ENCODE results near the gene LNX1. TPM values are rescaled to one million over a fixed set of nuclear protein-coding genes. Genes with fewer than 3 reads are reported as not detected.

The LNX1 gene
- polyA plus RNA-seq, 1 of the 3 experiments (the other 2 are of a cell fraction) = 0.16 TPM

DNA sequence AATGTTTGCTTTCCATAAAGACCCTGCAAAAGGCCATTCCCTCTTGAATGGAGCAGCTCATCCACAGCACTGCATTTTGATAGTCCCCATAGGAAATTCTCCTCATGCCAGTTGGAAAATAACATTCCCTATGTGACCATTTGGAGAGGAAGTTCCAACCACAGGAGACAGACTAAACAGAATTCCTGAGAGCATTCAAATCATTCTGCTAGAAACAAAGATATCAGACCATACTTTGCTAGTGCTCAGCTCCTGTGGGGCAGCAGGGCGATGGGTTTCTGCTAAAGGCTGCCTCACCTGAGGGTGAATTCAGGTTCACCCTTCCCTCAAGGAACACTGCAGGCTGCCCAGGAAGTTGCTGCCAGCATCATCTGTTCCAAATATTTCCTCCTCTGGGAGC is 58.8 kb downstream of the LNX1 start:
- Histone ChIP-seq H3K9me2 (no peaks in the 10 kb centered on the region), H3K36me3 (replicated peaks in 1 of 2; ENCODE audit: control insufficient read depth in 1 of 2, insufficient read depth in 2 of 2, low read length in 1 of 2) (no peaks in the 10 kb centered on the region), H3K9me3 (no peaks in the 10 kb centered on the region), H3K4me1 (ENCODE audit: control insufficient read depth in 1 of 2, insufficient read depth in 2 of 2, low read depth in 1 of 2, low read length in 1 of 2) (peaks cover 0 to 11% of the 10 kb centered on the region in 2 experiments; a peak in 1 of 4 replicates), H3K4me3 (ENCODE audit: low read depth in 2 of 2, low read length in 1 of 2) (no peak overlapping the region), H3K27ac (ENCODE audit: low read depth in 2 of 2, low read length in 1 of 2) (0 out of 4 replicates have a peak overlapping the region, but pooled peaks of 1 of the 2 experiments have one; percentile 5), H3K79me2 (ENCODE audit: insufficient read depth) (no peaks in the 10 kb centered on the region), H3K4me2 (peak overlapping the region; percentile 48; the same call in 1 of the 2 replicates), H3K27me3 (ENCODE audit: insufficient read depth) (no peaks in the 10 kb centered on the region), H2AFZ (ENCODE audit: low read depth) (no peak overlapping the region), H3K9ac (no peak overlapping the region), H3F3A (replicated peaks; ENCODE audit: insufficient read depth) (peaks cover 7% of the 10 kb centered on the region), H4K20me1 (ENCODE audit: insufficient read depth) (no peaks in the 10 kb centered on the region)
- TF ChIP-seq TCF12 (IDR thresholded peaks at IDR 0.05) (no peak), POLR2AphosphoS5 (IDR thresholded peaks at IDR 0.05; ENCODE audit: low read depth, low read length) (no peak), CHD2 (IDR thresholded peaks at IDR 0.05; ENCODE audit: low read length, partially characterized antibody) (no peak), GABPA (IDR thresholded peaks at IDR 0.05; ENCODE audit: low read depth) (no peak), TEAD4 (IDR thresholded peaks at IDR 0.05; ENCODE audit: borderline replicate concordance, insufficient read depth) (no peak), MEF2A (IDR thresholded peaks at IDR 0.05; ENCODE audit: borderline replicate concordance, low read depth) (no peak)
- TF ChIP-seq, protein P1, sequence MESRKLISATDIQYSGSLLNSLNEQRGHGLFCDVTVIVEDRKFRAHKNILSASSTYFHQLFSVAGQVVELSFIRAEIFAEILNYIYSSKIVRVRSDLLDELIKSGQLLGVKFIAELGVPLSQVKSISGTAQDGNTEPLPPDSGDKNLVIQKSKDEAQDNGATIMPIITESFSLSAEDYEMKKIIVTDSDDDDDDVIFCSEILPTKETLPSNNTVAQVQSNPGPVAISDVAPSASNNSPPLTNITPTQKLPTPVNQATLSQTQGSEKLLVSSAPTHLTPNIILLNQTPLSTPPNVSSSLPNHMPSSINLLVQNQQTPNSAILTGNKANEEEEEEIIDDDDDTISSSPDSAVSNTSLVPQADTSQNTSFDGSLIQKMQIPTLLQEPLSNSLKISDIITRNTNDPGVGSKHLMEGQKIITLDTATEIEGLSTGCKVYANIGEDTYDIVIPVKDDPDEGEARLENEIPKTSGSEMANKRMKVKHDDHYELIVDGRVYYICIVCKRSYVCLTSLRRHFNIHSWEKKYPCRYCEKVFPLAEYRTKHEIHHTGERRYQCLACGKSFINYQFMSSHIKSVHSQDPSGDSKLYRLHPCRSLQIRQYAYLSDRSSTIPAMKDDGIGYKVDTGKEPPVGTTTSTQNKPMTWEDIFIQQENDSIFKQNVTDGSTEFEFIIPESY (IDR thresholded peaks at IDR 0.05; ENCODE audit: borderline replicate concordance, low read depth) = no peak
- TF ChIP-seq, protein P2, sequence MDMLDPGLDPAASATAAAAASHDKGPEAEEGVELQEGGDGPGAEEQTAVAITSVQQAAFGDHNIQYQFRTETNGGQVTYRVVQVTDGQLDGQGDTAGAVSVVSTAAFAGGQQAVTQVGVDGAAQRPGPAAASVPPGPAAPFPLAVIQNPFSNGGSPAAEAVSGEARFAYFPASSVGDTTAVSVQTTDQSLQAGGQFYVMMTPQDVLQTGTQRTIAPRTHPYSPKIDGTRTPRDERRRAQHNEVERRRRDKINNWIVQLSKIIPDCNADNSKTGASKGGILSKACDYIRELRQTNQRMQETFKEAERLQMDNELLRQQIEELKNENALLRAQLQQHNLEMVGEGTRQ (IDR thresholded peaks at IDR 0.05; ENCODE audit: borderline replicate concordance, low read depth, low read length) = no peak
- TF ChIP-seq, protein P3, sequence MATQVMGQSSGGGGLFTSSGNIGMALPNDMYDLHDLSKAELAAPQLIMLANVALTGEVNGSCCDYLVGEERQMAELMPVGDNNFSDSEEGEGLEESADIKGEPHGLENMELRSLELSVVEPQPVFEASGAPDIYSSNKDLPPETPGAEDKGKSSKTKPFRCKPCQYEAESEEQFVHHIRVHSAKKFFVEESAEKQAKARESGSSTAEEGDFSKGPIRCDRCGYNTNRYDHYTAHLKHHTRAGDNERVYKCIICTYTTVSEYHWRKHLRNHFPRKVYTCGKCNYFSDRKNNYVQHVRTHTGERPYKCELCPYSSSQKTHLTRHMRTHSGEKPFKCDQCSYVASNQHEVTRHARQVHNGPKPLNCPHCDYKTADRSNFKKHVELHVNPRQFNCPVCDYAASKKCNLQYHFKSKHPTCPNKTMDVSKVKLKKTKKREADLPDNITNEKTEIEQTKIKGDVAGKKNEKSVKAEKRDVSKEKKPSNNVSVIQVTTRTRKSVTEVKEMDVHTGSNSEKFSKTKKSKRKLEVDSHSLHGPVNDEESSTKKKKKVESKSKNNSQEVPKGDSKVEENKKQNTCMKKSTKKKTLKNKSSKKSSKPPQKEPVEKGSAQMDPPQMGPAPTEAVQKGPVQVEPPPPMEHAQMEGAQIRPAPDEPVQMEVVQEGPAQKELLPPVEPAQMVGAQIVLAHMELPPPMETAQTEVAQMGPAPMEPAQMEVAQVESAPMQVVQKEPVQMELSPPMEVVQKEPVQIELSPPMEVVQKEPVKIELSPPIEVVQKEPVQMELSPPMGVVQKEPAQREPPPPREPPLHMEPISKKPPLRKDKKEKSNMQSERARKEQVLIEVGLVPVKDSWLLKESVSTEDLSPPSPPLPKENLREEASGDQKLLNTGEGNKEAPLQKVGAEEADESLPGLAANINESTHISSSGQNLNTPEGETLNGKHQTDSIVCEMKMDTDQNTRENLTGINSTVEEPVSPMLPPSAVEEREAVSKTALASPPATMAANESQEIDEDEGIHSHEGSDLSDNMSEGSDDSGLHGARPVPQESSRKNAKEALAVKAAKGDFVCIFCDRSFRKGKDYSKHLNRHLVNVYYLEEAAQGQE (IDR thresholded peaks at IDR 0.05; ENCODE audit: low read depth, low read length) = no peak
- ChIA-PET POLR2A (no interaction called here), CTCF (interaction anchor here (0.9 to 1.3 kb wide), 2 partner anchors 9 to 42 kb away, joined by 3 to 4 read pairs; no protein-coding TSS in a partner anchor)
- DNase-seq = no peak
- WGBS (ENCODE audit: low lambda C conversion rate) = no CpG with 5 or more reads among the region's 1 CpG

Data from SK-N-SH (cell line).